Medulla oblongata (tissue), 1 donor: ENCODE data around the gene USP20.
"Not testable (repeated sequence)": the region's sequence is repeated elsewhere in the genome, so short reads cannot be mapped to it uniquely, and the experiment has no call there.

Source experiments
- DNase-seq: peaks from one replicate; pipeline ENCODE4 v3.0.0-alpha.2; 2015; ENCODE audit errors: extremely low spot score

Gene USP20

GRCh38 chr9:129835128-129835859 is at the start of gene USP20, which contains the start of gene C9orf78:
Gene USP20 (plus strand): TSS chr9:129835458. CDS start chr9:129852556, 17,098 bp downstream.
Gene C9orf78 (minus strand): TSS chr9:129835275. CDS start chr9:129835221, 54 bp downstream.
- DNase-seq, result peak; percentile 98

- DNase-seq, result no peak
Measured at GRCh38 chr9:129785866-129786265, 49.4 kb upstream of the USP20 start.

GRCh38 chr9:129786481-129786880 is 48.8 kb upstream of the USP20 start:
- no peak for DNase-seq

GRCh38 chr9:129794549-129794948 is 40.7 kb upstream of the USP20 start:
- DNase-seq, result no peak

GRCh38 chr9:129796029-129796428 is 39.2 kb upstream of the USP20 start:
- not testable (repeated sequence) for DNase-seq

- no peak for DNase-seq
Measured at GRCh38 chr9:129798973-129799372, 36.3 kb upstream of the USP20 start.

GRCh38 chr9:129801504-129801903 is 33.8 kb upstream of the USP20 start:
- DNase-seq, result no peak

GRCh38 chr9:129802833-129803675 is 32.2 kb upstream of the USP20 start, which contains the start of gene TOR1B:
Gene TOR1B (plus strand): TSS chr9:129803184. CDS start chr9:129803213, 29 bp downstream.
- peak; percentile 96 for DNase-seq

GRCh38 chr9:129803676-129804060 is 31.6 kb upstream of the USP20 start:
- no peak for DNase-seq

- DNase-seq, result no peak
Measured at GRCh38 chr9:129806061-129806460, 29.2 kb upstream of the USP20 start.

GRCh38 chr9:129809346-129809745 is 25.9 kb upstream of the USP20 start:
- no peak for DNase-seq

GRCh38 chr9:129810116-129810515 is 25.1 kb upstream of the USP20 start:
- no peak for DNase-seq

- no peak for DNase-seq
Measured at GRCh38 chr9:129810788-129811187, 24.5 kb upstream of the USP20 start.

GRCh38 chr9:129811967-129812363 is 23.3 kb upstream of the USP20 start:
- no peak for DNase-seq

GRCh38 chr9:129812385-129812784 is 22.9 kb upstream of the USP20 start:
- DNase-seq, result no peak

- DNase-seq, result no peak
Measured at GRCh38 chr9:129813661-129814060, 21.6 kb upstream of the USP20 start.

GRCh38 chr9:129814432-129815223 is 20.6 kb upstream of the USP20 start:
- DNase-seq, result no peak

GRCh38 chr9:129815278-129815677 is 20.0 kb upstream of the USP20 start:
- DNase-seq, result no peak

GRCh38 chr9:129816501-129817435 is 18.5 kb upstream of the USP20 start:
- no peak for DNase-seq

- no peak for DNase-seq
Measured at GRCh38 chr9:129822898-129823541, 12.2 kb upstream of the USP20 start.
